GM12878 (cell line): ENCODE measurements around the gene MEAF6. TPM values are rescaled to one million over a fixed set of nuclear protein-coding genes. Genes with fewer than 3 reads are reported as not detected.
A peak's percentile ranks its signal among the peaks of the same experiment; 100 is the strongest.

ENCODE experiments used
- ATAC-seq: fragments of 200-7000 bp; cut with Tn5 transposase; 3 replicates; pipeline ENCODE4 v1.9.1; 2020; ENCODE audit warnings: mild to moderate bottlenecking, moderate library complexity
- BruUV-seq: library from RNA; stranded (reverse); fragments of 400-500 nt; replicated peaks from 2 replicates; lab custom pipeline; 2021; lab: Mats Ljungman, UMichigan
- CTCF ChIA-PET: fragments of 300-600 bp; sonication (Branson Sonifier 250); formaldehyde crosslinking; extraction: SDS; loops from one replicate; lab custom pipeline; 2021; ENCODE audit warnings: inconsistent platforms; lab: Yijun Ruan, JAX
- POLR2A ChIA-PET: fragments of 350-600 bp; formaldehyde crosslinking; extraction: SDS; loops from one replicate; lab custom pipeline; 2021; ENCODE audit warnings: inconsistent platforms; lab: Charles Lee
- RAD21 ChIA-PET: fragments of 300-600 bp; sonication (Branson Sonifier 250); formaldehyde crosslinking; loops from one replicate; lab custom pipeline; 2023; ENCODE audit warnings: antibody characterized with exemption; ENCODE audit not compliant: unreplicated experiment; lab: Charles Lee
- SMC1A ChIA-PET: fragments of 300-600 bp; sonication (Branson Sonifier 250); formaldehyde crosslinking; loops from one replicate; lab custom pipeline; 2023; ENCODE audit not compliant: unreplicated experiment, uncharacterized antibody; lab: Charles Lee
- DNase-seq: peaks from one replicate; pipeline ENCODE4 v3.0.0-alpha.2; 2011; ENCODE audit warnings: low read depth, low spot score
- FAIRE-seq: peaks from 3 replicates; lab custom pipeline; 2011; peaks lifted over from hg19 to GRCh38; lab: Jason Lieb, UNC
- H2AFZ ChIP-seq: 2 replicates; pipeline ENCODE4 v1.6.0; 2011; ENCODE audit warnings: low read depth, low read length, control low read depth; ENCODE audit not compliant: control insufficient read depth
- H3K27ac ChIP-seq: 2 replicates; pipeline ENCODE4 v1.5.1; 2011; ENCODE audit warnings: control low read depth; ENCODE audit not compliant: control insufficient read depth, insufficient read depth
- H3K27me3 ChIP-seq, 2 experiments: replicated peaks in 1 of 2; 2 replicates each; pipeline versions ENCODE4 v1.6.0 to v1.6.1; 2011; ENCODE audit warnings: low read length in 1 of 2; ENCODE audit not compliant: control insufficient read depth in 2 of 2, insufficient read depth in 2 of 2
- H3K36me3 ChIP-seq, 2 experiments: 2 replicates each; pipeline ENCODE4 v1.5.1; 2011; ENCODE audit warnings: low read length in 1 of 2; ENCODE audit not compliant: control insufficient read depth in 2 of 2, insufficient read depth in 2 of 2
- H3K4me1 ChIP-seq: 2 replicates; pipeline ENCODE4 v1.6.1; 2011; ENCODE audit warnings: mild to moderate bottlenecking, low read length, moderate library complexity, mixed read lengths; ENCODE audit not compliant: control insufficient read depth, insufficient read depth
- H3K4me2 ChIP-seq: 2 replicates; pipeline ENCODE4 v1.6.0; 2011; ENCODE audit warnings: control low read depth; ENCODE audit not compliant: control insufficient read depth, insufficient read depth
- H3K4me3 ChIP-seq: fragments of 200-600 bp; sonication (generic); 2 replicates; pipeline ENCODE4 v1.5.1; 2016
- H3K79me2 ChIP-seq: 2 replicates; pipeline ENCODE4 v1.6.0; 2011; ENCODE audit warnings: low read length; ENCODE audit not compliant: control insufficient read depth, insufficient read depth
- H3K9ac ChIP-seq: 2 replicates; pipeline ENCODE4 v1.8.0; 2011; ENCODE audit warnings: low read length, control low read depth, mixed read lengths; ENCODE audit not compliant: control insufficient read depth, insufficient read depth
- H3K9me3 ChIP-seq: replicated peaks from 3 replicates; pipeline ENCODE4 v1.5.1; 2011; ENCODE audit warnings: mild to moderate bottlenecking, low read length; ENCODE audit not compliant: control insufficient read depth, insufficient read depth
- H4K20me1 ChIP-seq: 2 replicates; pipeline ENCODE4 v1.6.0; 2011; ENCODE audit not compliant: control insufficient read depth, insufficient read depth
- HDAC6 ChIP-seq: fragments of 200-600 bp; sonication (generic); IDR thresholded peaks from one replicate; pipeline ENCODE4 v1.8.0; 2017; ENCODE audit warnings: antibody characterized with exemption; ENCODE audit not compliant: unreplicated experiment
- RUNX3 ChIP-seq: IDR thresholded peaks from 2 replicates; pipeline ENCODE4 v1.6.1; 2012; ENCODE audit warnings: low read length, inconsistent platforms
- WGBS: methylation state at CpG from one replicate; pipeline ENCODE4 v1.1.6; 2016; ENCODE audit warnings: low lambda C conversion rate; ENCODE audit not compliant: insufficient replicate concordance, insufficient coverage; ENCODE audit errors: missing lambda C conversion rate; 5-methylcytosine and 5-hydroxymethylcytosine counted together
- in situ Hi-C: fragments of 300-500 bp; cut with MboI; formaldehyde crosslinking; loops from 9 replicates; pipeline ENCODE4 v1.14.3; 2018; ENCODE audit warnings: mixed read lengths
- intact Hi-C: fragments of 100-400 bp; cut with micrococcal nuclease; formaldehyde crosslinking; loops from one replicate; pipeline ENCODE4 v1.14.2; 2022; ENCODE audit not compliant: unreplicated experiment
- polyA plus RNA-seq, 11 experiments: library from polyadenylated mRNA; depleted of rRNA in 4 of 11; unstranded in 6 of 11; stranded (reverse) in 5 of 11; fragments of >200 nt; fragmentation: Nextera tagmentation in 4 of 11; fragmentation: Illumina TruSeq in 1 of 11; extraction: Ambion mirVana in 4 of 11; extraction: Trizol in 1 of 11; gene quantifications; 1 replicate in 1 of 11; 2 replicates in 10 of 11; pipeline versions ENCODE4 v1.2.1 to v1.2.3, GENCODE V29; 2011 to 2016; ENCODE audit warnings: inconsistent platforms in 2 of 11, missing spikeins in 2 of 11, low read depth in 1 of 11
- total RNA-seq, 4 experiments: library from RNA; depleted of rRNA in 3 of 4; stranded (reverse); fragments of >200 nt in 3 of 4; fragmentation: Illumina TruSeq in 1 of 4; extraction: Trizol in 1 of 4; gene quantifications; 2 replicates each; pipeline versions ENCODE4 v1.2.1 to v1.2.3, GENCODE V29; 2013 to 2021
- TF ChIP-seq, protein P1 (sequence below), 3 experiments: IDR thresholded peaks in 2 of 3; conservative IDR thresholded peaks in 1 of 3; 2 replicates each; pipeline ENCODE4 v1.5.1; 2011; ENCODE audit warnings: low read depth in 3 of 3, low read length in 3 of 3, mild to moderate bottlenecking in 3 of 3, control low read depth in 2 of 3, moderate library complexity in 2 of 3, inconsistent platforms in 1 of 3, mixed read lengths in 1 of 3; ENCODE audit not compliant: control insufficient read depth in 2 of 3, insufficient read depth in 1 of 3; ENCODE audit errors: extremely low read depth in 1 of 3
- TF ChIP-seq, protein P2 (sequence below): fragments of 450-650 bp; IDR thresholded peaks from 2 replicates; pipeline ENCODE4 v1.6.1; 2016; ENCODE audit warnings: mild to moderate bottlenecking
- TF ChIP-seq, protein P3 (sequence below): fragments of 450-650 bp; IDR thresholded peaks from 2 replicates; pipeline ENCODE4 v1.6.1; 2017; ENCODE audit warnings: mild to moderate bottlenecking, low read depth, inconsistent platforms; ENCODE audit not compliant: poor library complexity, severe bottlenecking

MEAF6 gene
- total and polyA plus RNA-seq, 10 of the 15 experiments (the other 5 are each of a cell fraction or from before 2014, with no cell fraction given): 30.8 to 75.0 (median 58.1) TPM

DNA sequence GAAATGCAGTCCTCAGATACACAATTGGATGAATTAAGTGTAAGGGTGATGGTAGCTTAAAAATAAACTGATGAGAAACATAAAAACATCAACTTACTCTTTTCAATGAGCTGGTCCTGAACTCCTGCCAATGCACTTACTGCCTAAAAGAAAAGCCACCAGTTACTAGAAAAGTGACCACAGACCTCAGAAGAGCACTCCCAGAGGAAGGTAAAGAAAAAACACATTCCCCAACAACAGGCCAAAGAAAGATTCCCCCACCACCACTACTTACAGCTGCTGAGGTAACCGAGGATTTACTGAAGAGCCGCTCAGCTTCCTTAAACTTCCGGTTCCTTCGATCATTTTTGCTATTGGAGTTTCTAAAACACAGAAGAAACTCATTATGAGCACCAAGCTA lies 5.4 kb downstream of the MEAF6 start:
- Histone ChIP-seq H3K36me3 (peaks cover 0 to 16% of the 10 kb centered on the region in 2 experiments; a peak in 2 of 4 replicates), H3K27ac (no peak overlapping the region), H3K79me2 (peaks cover 15% of the 10 kb centered on the region), H3K4me2 (0 out of 2 replicates have a peak overlapping the region, but pooled peaks have one; percentile 17), H3K9me3 (no peaks in the 10 kb centered on the region), H2AFZ (no peak overlapping the region), H4K20me1 (no peaks in the 10 kb centered on the region), H3K4me1 (peaks cover 22% of the 10 kb centered on the region), H3K4me3 (no peak overlapping the region), H3K9ac (no peak overlapping the region), H3K27me3 (no peaks in the 10 kb centered on the region)
- TF ChIP-seq HDAC6: no peak
- TF ChIP-seq, protein P1, sequence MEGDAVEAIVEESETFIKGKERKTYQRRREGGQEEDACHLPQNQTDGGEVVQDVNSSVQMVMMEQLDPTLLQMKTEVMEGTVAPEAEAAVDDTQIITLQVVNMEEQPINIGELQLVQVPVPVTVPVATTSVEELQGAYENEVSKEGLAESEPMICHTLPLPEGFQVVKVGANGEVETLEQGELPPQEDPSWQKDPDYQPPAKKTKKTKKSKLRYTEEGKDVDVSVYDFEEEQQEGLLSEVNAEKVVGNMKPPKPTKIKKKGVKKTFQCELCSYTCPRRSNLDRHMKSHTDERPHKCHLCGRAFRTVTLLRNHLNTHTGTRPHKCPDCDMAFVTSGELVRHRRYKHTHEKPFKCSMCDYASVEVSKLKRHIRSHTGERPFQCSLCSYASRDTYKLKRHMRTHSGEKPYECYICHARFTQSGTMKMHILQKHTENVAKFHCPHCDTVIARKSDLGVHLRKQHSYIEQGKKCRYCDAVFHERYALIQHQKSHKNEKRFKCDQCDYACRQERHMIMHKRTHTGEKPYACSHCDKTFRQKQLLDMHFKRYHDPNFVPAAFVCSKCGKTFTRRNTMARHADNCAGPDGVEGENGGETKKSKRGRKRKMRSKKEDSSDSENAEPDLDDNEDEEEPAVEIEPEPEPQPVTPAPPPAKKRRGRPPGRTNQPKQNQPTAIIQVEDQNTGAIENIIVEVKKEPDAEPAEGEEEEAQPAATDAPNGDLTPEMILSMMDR (IDR thresholded peaks at IDR 0.05 in 2 of 3, conservative IDR thresholded peaks at IDR 0.05 in 1 of 3; ENCODE audit: control insufficient read depth in 2 of 3, extremely low read depth in 1 of 3, insufficient read depth in 1 of 3, low read depth in 3 of 3, low read length in 3 of 3): peak; percentile 31 to 36 (median 34); a peak in 5 of 6 replicates
- TF ChIP-seq RUNX3: peak; percentile 84
- TF ChIP-seq, protein P2, sequence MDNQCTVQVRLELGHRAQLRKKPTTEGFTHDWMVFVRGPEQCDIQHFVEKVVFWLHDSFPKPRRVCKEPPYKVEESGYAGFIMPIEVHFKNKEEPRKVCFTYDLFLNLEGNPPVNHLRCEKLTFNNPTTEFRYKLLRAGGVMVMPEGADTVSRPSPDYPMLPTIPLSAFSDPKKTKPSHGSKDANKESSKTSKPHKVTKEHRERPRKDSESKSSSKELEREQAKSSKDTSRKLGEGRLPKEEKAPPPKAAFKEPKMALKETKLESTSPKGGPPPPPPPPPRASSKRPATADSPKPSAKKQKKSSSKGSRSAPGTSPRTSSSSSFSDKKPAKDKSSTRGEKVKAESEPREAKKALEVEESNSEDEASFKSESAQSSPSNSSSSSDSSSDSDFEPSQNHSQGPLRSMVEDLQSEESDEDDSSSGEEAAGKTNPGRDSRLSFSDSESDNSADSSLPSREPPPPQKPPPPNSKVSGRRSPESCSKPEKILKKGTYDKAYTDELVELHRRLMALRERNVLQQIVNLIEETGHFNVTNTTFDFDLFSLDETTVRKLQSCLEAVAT: 0 out of 2 replicates have a peak, but pooled peaks have one; percentile 29
- TF ChIP-seq, protein P3, sequence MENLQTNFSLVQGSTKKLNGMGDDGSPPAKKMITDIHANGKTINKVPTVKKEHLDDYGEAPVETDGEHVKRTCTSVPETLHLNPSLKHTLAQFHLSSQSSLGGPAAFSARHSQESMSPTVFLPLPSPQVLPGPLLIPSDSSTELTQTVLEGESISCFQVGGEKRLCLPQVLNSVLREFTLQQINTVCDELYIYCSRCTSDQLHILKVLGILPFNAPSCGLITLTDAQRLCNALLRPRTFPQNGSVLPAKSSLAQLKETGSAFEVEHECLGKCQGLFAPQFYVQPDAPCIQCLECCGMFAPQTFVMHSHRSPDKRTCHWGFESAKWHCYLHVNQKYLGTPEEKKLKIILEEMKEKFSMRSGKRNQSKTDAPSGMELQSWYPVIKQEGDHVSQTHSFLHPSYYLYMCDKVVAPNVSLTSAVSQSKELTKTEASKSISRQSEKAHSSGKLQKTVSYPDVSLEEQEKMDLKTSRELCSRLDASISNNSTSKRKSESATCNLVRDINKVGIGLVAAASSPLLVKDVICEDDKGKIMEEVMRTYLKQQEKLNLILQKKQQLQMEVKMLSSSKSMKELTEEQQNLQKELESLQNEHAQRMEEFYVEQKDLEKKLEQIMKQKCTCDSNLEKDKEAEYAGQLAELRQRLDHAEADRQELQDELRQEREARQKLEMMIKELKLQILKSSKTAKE: no peak
- ATAC-seq (peak; percentile 50), DNase-seq (no peak), FAIRE-seq (no peak)
- BruUV-seq: no TSS peak
- in situ Hi-C loops (no loop called here), intact Hi-C loops (no loop called here)
- ChIA-PET SMC1A (interaction anchor here (0.8 to 1.2 kb wide), 3 partner anchors 22 to 180 kb away, joined by 3 to 6 read pairs (median 3); no protein-coding TSS in a partner anchor), POLR2A (interaction anchor here (0.7 to 1.4 kb wide), 4 partner anchors 31 to 1348 kb away, joined by 3 to 8 read pairs (median 4); partner anchors contain the start of genes C1orf122 and YRDC), CTCF (interaction anchor here (0.6 to 1.5 kb wide), 11 partner anchors 10 to 1523 kb away, joined by 3 to 13 read pairs (median 3); no protein-coding TSS in a partner anchor), RAD21 (interaction anchor here (0.6 to 1.2 kb wide), 3 partner anchors 11 to 45 kb away, joined by 3 read pairs; partner anchors contain the start of gene SNIP1)
- 86% methylated on average over 4 of the region's 4 CpGs for WGBS
